Endothelial cell of hepatic sinusoid (primary cell): ENCODE measurements around the gene SLC6A8.
"Not testable (repeated sequence)": the region's sequence is repeated elsewhere in the genome, so short reads cannot be mapped to it uniquely, and the experiment has no call there.

Source experiments
- in situ Hi-C: cut with HindIII; loops from 2 replicates; pipeline ENCODE4 v1.10.0; 2017; ENCODE audit warnings: low sequenced_read_pairs

SLC6A8 gene

DNA sequence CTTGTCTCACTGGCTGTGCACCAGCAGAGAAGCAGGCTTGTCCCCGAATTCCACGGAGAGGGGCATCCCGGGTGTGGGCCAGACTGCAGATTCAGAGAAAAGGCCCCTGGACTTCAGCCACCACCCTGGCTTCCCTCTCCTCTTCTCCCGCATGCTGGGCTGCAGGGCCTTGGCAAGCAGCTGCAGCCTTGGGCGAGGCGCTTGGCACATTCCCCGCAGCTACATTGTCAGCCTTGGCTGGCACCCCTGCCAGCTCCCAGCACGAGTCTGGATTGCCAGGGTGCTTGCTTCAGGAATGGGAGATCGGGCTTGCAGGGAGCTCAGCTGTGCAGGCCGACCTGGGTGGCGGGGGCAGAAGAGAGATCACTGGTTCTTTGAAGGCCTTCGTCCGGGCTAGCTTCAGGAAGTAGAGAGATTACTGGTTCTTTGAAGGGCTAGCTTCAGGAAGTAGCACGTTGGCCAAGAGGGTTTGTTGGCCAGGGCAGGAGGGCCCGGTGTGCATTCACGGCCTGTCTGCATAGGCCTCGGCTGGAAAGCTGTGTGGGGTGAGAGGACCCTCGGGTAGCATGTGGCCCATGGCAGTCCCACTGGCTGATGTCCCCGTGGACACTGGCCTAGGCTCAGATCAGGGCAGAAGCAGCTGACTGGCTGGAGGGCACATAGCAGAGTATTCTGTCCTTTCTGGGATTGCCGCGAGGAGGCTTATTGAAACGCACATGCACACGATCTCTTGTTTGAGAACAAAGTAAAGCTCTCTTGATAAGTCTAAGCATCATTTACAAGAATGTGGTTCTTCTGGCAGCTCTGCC is 39.6 kb downstream of the SLC6A8 start:
- in situ Hi-C loops: no loop called here

DNA sequence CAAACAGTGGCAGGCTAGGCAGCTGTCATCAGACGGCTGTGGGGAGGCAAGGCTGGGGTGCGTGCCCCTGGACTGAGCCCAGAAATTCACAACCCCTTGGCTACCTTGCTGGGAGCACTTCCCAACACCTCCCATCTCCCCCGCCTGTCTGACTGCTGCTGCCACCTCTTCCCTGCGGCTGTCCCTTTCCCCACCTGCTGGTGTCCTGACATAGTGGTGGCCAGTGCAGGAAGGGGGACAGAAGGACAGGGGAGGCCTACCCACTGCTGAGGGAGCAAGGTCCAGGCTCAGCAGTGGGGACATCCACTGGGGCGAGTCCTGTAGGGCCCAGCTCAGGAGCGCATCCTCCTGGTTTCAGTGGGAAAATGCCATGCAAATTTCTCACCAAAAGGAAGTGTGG is 40.4 kb downstream of the SLC6A8 start:
- in situ Hi-C loops: no loop called here

DNA sequence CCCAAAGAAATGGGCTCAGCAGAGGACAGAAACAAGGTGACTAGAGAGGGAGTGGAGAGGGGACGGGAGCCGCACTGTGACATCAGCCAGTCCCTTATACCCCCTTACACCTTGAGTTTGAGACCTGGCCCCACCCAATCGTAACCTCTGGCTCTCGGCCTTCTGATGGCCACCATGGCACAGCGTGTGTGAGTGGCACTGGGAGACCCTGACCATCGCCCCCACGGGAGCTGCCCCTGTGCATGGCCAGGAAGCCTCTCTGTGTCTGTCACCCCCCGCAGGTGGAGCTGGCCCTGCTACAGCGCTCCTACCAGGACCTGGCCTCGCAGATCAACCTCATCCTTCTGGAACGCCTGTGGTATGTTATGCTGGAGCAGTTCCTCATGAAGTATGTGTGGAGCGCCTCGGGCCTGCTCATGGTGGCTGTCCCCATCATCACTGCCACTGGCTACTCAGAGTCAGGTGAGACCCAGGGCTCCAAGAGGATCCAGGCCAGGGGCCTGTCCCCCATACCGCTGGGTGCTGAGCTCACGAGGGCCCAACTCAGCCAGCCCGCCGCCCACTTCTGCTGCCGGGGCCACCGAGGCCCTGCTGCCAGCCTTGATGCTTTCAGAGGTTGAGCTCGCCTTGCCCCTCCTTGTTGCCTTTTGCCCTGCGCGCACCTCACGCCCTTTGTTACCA is 41.4 kb downstream of the SLC6A8 start:
- in situ Hi-C loops: no loop called here

DNA sequence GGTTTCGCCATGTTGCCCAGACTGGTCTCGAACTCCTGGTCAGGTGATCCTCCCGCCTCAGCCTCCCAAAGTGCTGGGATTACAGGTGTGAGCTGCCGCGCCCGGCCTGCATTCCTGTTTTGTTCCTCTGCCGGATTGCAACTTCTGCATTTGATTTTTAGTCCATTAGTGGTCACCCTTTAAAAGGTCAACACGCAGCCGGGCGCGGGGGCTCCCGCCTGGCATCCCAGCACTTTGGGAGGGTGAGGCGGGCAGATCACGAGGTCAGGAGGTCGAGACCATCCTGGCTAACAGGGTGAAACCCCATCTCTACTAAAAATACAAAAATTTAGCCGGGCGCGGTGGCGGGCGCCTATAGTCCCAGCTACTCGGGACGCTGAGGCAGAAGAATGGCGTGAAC is 42.4 kb downstream of the SLC6A8 start:
- in situ Hi-C loops: not testable (repeated sequence)

DNA sequence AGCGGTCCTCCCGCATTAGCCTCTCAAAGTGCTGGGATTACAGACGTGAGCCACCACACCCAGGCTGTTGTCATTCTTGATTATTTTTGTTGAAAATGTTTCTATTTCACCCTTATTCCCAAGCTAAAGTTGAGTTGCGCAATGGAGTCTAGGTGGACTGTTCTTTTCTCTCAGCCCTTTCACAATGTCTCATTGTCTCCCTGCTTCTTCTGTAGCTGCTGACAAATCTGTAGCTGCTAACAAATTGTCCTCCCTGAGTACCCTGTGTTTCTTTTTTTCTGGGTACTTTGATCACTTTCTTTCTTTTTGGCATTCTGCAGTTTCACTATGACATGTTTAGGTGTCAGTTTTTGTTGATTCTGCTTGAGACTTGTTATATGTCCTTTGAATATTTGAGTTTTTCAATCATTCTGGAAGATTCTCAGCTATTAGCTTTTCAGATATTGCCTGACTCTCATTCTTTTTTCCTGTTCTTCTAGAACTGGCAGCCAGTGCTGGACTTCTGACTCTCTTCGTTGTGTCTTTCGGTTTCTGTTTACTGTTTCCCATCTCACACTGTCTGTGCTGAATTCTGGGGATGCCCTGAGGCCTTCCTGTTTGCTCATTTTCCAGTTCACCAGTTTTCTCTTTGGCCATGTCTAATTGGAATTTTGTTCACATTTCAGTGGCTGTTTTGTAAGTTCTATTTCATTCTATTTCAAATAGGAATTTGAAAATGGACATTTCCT is 43.6 kb downstream of the SLC6A8 start:
- in situ Hi-C loops: no loop called here

DNA sequence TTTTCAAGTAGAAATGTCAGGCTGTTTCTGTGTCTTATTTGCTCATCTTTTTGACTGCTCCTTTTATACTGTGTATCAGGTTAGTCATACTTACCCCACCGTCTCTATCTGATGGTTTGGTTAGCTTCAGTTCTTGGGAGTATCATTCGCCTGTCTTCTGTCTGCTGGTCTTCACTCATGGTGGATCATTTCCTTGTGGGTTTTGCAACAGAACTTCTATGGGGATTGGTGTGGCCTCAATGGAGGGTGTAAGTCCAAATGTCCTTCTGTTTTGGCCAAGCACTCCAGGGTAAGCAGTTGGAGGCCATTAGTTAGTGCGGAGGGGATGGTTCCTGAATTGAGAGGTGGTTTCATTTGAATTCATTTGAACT is 44.1 kb downstream of the SLC6A8 start:
- in situ Hi-C loops: no loop called here

DNA sequence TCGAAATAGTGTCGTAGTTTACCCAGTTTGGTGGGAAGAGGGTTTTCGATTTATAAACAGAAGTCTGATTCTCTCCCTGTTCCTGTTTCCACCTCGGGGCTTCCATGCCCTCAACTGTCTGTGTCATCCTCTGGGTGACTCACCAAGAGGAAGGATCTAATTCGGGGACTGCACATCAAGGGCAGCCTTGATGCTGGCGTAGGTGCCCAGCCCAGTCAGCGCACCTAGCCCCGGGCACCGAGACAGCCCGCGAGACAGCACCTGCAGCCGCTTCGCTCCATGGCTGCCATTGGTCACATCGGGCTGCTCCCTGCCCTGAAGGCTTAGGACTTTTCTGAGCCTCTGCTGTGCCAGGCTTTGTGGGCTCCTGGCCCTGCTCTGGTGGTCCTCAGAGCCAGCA is 44.7 kb downstream of the SLC6A8 start:
- in situ Hi-C loops: no loop called here

DNA sequence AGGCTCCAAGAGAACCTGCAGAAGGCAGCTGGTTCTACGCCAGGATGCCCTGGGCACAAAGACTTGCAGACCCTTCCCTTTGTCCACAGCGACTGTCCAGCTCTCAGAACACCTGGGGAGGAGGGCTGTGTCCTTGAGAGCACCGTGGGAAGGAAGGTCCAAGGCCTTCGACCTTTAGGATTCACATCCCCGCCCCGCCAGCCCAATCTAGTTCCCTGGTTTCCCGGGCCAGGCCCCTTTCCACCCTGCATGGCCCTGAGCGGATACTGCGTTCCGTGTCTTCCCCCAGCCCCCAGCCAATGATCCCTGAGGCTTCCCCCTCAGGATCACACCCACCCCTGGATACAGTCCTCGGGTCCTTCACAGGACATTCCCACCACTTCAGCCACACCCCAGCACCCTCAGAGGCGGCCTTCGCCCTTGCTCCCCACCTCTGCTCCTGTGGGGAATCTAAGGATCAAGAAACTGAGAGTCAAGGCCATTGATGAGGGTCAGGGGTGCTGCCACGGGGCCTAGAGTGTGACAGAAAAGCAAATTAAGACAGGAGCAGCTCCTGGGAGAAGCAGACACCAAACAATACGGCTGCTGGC is 46.0 kb downstream of the SLC6A8 start:
- in situ Hi-C loops: no loop called here

DNA sequence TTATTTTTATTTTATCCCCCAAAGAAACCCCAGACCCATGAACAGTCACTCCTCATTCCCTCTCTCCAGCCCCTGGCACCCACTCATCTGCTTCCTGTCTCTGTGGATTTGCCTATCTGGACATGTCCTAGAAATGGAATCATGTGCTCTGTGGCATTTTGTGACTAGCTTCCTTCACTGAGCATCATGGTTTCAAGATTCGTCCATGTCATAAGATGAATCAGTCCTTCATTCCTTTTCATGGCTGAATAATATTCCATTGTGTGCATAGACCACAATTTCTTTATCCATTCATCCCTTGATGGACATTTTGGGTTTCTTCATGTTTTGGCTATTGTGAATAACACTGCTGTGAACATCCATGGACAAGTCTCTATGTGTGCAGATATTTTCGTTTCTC is 47.1 kb downstream of the SLC6A8 start:
- in situ Hi-C loops: no loop called here

DNA sequence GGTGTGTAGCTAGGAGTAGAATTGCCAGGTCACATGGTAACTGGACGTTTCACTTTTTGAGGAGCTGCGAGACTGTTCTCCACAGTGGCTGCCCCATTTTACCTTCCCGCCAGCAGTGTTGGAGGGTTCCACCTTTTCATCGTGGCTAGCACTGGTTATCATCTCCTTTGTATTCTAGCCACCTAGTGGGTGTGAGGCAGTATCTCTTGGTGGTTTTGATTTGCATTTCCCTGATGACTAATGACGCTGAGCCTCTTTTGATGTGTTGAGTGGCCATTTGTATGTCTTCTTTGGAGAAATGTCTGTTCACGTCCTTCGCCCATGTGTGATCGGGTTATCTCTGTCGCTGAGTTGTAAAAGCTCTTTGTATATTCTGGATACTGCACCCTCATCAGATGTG is 47.5 kb downstream of the SLC6A8 start:
- in situ Hi-C loops: no loop called here

DNA sequence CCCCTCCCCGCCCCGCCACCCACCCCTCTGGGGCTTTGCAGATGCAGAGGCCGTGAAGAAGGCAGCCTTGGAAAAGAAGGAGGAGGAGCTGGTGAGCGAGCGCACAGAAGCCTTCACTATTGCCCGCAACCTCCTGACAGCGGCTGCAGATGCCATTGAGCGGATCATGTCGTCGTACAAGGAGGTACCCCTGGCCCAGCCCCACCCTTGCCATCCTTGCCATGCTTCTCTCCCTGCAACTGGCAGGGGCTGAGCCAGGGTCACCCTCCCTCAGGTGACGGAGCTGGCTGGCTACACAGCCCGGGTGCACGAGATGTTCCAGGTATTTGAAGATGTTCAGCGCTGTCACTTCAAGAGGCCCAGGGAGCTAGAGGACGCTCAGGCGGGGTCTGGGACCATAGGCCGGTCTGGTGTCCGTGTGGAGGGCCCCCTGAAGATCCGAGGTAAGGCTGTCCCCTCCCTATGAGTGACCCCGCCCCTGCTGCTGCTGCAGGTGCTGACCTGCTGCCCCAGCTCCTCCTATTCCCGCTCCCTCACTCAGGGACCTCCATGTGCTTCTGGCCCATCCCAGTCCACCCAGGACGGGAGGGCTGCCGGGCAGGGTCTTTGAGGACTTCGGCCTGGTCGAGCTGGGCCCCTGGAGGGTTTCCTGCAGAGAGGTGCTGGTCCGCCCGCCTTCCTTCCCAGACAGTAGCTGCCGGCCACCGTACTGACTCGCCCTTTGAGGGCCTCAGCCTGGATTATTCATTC is 48.5 kb downstream of the SLC6A8 start:
- in situ Hi-C loops: no loop called here

DNA sequence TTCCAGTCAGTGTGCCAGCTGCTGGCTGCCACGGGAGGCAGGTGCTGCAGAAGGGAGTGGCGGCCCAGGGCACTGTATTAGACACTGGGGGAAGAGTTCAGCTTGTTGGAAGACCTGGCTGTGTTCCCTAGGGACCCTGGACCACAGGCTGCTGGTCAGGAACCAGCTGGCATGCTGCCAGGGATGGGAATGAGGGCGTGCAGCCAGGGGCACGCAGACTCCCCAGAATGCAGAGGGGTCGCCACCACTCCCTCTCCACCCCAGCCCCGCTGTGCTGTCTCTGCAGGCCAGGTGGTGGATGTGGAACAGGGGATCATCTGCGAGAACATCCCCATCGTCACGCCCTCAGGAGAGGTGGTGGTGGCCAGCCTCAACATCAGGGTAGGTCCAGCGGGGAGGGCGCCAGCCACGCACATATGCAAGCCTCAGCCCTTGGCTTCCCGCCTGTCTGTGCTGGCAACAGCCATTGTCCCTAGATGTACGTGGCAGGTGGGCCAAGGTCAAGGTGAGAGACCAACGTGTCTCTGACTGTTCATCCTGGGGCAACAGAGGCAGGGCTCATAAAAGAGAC is 49.2 kb downstream of the SLC6A8 start:
- in situ Hi-C loops: no loop called here

DNA sequence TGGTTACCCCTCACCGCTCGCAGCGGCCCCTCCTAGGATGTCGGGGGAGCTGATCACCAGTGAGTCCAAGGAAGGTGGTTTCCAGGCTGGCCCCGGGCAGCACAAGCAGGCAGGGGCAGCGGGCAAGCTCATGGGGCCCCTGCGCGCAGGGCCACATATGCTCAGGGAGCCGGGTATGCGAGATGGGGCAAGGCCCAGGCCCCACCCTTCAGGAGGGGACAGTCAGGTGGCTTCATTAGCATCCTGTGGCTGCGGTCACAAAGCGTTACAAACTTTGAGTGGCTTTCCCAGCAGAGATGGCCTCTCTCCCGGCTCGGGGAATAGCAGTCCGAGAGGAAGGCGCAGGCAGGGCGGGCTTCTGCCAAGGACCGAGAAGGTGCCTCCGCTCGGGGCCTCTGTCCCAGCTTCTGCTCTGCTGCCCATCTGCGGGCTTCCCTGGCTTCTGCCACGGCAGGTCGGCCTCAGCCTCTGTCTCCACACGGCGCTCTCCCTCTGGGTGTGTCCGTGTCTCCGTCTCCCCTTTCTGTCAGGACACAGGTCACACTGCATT is 50.4 kb downstream of the SLC6A8 start:
- in situ Hi-C loops: no loop called here

DNA sequence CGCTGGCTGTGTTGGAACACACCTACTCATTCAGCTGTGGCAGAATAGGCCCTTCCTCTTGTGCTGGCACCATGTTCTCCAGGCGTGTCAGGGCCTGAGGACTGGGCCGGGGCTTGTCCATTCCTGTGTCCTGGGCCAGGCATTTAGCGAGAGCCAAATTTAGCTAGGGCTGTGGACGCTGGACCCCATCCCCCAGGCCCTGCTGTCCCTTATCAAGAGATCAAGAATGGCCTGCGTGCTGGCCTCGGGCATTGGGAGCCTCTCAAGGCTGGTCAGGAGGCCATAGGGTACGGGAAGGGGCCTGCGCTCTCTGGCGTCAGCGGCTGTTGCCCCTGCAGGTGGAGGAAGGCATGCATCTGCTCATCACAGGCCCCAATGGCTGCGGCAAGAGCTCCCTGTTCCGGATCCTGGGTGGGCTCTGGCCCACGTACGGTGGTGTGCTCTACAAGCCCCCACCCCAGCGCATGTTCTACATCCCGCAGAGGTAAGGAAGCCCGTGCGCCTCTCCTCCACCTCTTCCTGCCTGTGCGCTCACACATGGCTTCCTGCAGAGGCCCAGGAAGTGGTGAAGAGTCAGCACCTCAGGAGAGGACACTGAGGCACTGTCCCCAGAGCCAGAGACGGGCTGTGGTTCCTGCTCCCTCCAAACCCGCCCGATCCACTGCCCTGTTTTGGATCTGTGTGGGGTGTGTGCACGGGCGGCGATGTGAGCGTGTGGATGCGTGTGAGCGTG is 52.2 kb downstream of the SLC6A8 start:
- in situ Hi-C loops: no loop called here

DNA sequence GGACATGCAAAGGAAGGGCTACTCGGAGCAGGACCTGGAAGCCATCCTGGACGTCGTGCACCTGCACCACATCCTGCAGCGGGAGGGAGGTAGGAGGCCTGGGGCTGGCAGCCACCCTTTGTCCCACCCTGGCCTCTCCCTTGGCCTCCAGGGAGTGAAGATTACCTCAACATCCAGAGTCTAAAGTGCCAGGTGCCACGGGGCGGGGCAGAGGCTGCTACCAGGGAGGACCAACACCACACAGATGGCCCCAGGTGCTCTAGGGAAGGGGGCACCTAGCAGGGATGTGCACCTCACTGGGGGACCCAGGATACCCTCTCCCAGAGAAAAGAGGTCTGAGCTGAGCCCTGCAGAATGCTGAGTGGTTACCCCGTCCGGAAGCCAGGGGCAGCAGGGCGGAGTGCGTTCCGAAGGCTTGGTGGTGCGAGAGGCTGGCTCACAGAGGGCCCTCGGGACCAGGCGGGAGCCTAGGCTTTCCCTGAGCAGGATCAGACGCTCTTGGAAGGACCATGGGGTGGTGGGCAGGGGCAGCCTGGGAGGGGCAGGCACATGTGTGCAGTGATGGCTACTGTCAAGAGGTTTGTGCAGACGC is 53.0 kb downstream of the SLC6A8 start:
- in situ Hi-C loops: no loop called here

DNA sequence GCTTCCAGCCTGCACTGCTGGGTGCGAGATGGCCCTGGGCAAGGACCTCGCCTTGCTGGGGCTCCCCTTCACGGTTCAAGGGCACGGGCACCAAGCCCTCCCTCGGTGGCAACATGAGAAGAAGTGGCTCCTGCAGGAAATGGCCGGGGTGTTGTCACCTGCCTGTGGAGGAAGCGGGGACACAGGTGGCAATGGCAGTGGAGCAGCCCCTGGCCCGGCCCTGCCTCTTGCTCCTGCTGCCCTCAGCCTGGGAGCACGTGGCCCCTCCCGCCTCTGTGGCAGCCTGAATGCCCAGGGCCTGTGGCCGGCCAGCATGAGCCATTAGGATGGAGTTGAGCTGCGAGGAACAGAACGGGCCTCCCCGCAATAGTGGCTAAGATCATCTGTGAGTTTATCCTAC is 53.7 kb downstream of the SLC6A8 start:
- in situ Hi-C loops: no loop called here

DNA sequence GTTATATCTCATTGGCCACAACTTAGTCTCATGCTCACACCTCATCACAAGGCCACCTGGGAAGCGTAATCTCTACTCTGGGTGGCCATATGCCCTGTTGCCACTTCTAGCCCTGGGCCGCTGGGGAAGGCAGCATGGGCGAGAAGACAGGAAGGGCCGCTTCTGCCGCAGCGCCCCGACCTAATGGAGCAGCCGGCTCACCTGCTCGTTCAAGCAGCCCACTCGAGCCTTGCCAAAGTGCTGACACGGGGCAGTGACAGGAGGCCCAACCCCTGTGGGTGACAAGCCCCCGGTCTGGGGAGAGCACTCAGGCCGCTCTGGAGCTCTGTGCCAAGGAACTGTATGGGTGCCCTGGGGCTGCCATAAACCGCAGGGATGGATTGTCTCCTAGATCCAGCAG is 54.4 kb downstream of the SLC6A8 start:
- in situ Hi-C loops: not testable (repeated sequence)

DNA sequence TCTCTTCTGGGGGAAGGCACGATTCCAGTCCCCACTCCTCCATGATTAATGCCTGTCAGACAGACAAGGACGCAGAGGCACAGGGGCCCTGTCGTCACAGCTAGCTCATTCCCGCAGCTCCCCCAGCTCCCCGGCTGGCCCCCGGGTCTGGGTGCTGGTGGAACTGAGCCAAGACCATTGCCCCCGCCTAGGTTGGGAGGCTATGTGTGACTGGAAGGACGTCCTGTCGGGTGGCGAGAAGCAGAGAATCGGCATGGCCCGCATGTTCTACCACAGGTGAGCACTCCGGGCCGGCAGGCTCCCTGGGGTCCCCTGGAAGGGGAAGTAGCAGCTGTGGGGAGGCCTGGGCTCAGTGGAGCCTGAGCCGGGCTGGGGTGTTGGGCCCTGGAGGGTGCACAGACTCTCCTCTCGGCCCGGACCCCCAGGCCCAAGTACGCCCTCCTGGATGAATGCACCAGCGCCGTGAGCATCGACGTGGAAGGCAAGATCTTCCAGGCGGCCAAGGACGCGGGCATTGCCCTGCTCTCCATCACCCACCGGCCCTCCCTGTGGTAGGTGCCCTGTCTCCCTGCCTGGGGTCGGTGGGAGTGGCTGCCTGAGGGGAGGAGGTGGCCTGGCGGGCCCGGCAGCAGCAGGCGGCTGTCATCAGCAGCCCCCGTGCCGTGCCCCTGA is 55.2 kb downstream of the SLC6A8 start:
- in situ Hi-C loops: not testable (repeated sequence)
